Measurements from ENCODE around the gene FLT3.

FLT3 gene

DNA sequence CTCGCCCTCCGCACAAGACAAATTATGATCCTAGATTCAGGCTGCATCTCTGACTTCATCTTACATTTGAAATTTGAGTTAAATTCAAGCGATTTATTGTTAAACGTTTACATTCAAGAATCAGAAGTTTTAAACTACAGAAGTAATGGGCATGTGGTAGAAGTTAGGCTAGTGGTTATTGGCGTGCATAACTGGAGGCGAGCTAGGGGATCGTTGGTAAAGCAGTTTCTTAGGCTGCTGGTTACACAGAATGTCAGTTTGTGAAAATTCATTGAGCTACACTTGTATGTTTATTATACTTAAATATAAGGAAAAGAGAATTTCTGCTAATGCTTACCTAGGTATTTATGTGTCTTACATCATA is 130.5 kb downstream of the FLT3 start:
- no peak for DNase-seq (ENCODE audit: low read depth)
- no peak overlapping the region for H3K4me3 ChIP-seq (ENCODE audit: low read depth, low read length)
- TF ChIP-seq, protein P1, sequence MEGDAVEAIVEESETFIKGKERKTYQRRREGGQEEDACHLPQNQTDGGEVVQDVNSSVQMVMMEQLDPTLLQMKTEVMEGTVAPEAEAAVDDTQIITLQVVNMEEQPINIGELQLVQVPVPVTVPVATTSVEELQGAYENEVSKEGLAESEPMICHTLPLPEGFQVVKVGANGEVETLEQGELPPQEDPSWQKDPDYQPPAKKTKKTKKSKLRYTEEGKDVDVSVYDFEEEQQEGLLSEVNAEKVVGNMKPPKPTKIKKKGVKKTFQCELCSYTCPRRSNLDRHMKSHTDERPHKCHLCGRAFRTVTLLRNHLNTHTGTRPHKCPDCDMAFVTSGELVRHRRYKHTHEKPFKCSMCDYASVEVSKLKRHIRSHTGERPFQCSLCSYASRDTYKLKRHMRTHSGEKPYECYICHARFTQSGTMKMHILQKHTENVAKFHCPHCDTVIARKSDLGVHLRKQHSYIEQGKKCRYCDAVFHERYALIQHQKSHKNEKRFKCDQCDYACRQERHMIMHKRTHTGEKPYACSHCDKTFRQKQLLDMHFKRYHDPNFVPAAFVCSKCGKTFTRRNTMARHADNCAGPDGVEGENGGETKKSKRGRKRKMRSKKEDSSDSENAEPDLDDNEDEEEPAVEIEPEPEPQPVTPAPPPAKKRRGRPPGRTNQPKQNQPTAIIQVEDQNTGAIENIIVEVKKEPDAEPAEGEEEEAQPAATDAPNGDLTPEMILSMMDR (IDR thresholded peaks at IDR 0.05; ENCODE audit: insufficient read depth, low read depth, low read length, missing control alignments), result no peak

DNA sequence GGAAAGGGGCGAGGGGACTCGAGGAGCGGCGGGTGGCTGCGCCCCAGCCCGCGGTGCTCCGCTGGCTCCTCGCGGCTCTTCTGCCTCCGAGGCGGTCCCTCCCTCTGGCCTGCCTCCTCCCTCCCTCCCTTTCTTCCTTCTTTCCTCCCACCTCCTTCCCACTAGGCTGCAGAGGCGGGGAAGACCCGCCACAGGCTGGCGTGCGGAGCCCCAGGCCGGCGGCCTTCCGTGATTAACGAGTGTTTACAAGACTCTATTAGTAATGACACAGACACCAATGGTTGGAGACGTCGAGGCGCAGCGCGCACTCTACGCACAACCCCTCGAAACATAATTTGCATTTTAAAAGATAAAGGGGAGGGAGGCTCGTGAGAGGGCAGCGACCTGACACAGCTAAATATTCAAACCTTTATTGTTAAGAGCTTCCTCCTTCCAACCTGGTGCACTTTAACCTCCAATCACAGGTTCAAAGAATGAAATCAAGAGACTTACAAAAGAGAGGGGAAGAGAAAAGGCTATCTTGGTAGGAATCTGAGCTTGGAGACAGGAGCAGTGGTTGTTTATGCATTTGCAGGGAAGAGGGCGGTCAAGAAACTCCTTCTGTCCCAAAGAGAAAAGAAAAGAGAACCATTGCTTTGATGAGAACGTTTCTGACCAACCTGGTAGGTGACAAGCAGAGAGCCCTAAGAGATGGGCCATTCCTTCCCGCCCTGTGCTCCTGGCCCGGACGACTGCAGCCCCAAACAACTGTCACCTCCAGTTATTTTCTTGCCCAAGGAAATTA is 131.1 kb downstream of the FLT3 start, which contains the start of gene CDX2:
Gene CDX2 (minus strand): TSS at position 234 of the 784 bp plus-strand sequence. CDS start 309 bp downstream, outside the sequence.
- TF ChIP-seq, protein P1 (IDR thresholded peaks at IDR 0.05; ENCODE audit: insufficient read depth, low read depth, low read length, missing control alignments), result no peak
- H3K4me3 ChIP-seq (ENCODE audit: low read depth, low read length), result no peak within 1 kb of the TSS
- no peak for DNase-seq (ENCODE audit: low read depth)

DNA sequence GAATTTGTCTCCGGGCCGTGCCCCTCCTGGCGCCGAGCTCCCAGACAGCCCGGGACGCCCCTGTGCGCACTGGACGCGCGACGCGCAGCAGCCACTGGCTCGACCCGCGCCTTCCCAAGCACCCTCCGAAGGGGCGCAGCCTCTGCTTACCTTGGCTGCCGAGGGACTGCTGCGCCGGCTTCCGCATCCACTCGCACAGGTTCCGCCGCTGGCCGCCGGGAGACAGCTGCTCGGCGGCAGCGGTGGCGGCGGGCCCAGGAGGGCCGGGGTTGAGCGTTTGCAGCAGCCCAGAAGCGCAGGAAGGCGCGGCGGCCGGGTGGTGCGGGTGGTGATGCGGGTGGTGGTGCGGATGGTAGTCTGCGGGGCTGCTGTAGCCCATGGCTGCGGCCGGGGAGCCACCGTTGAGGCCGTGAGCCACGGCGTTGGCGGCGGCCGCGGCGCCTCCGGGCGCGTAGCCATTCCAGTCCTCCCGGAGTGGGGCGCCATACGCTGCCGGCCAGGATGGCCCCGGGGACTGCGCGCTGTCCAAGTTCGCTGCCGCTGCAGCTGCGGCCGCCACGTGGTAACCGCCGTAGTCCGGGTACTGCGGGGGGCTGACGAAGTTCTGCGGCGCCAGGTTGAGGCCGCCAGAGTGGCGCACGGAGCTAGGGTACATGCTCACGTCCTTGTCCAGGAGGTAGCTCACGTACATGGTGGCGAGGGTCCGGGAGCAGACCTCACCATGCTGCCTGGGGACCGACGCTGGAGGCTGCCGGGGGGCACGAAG is 131.9 kb downstream of the FLT3 start:
- TF ChIP-seq, protein P1 (IDR thresholded peaks at IDR 0.05; ENCODE audit: insufficient read depth, low read depth, low read length, missing control alignments), result no peak
- DNase-seq (ENCODE audit: low read depth), result no peak
- H3K4me3 ChIP-seq (ENCODE audit: low read depth, low read length), result no peak overlapping the region

DNA sequence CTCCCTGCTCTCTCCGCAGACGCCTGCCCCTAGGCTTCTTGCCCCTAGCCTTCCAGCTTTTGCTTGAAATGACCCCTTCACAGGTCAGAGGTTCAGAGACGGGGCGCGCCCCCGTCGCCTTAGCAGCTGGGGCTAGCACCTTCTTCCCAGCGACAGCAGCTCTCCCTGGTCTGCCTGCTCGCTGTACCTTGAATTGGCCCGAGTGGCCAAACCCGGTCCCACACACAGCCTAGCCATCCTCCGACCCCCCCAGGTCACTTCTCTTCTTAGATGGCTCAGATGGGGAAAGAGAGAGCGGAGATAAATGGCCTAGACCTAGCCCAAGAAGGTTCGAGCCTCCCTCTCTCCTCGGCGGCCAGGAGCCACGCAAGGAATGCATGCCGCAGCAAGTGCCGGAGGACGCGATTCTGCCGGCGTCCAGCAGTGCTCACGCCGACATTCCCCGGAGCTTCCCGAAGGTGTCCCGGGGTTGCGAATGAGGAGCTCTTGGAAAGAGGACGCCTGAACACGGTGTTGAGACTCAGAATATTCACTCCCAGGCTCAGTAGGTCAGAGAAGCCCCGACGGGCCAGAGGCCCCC is 132.6 kb downstream of the FLT3 start:
- no peak for DNase-seq (ENCODE audit: low read depth)
- TF ChIP-seq, protein P1 (IDR thresholded peaks at IDR 0.05; ENCODE audit: insufficient read depth, low read depth, low read length, missing control alignments), result no peak
- no peak overlapping the region for H3K4me3 ChIP-seq (ENCODE audit: low read depth, low read length)

DNA sequence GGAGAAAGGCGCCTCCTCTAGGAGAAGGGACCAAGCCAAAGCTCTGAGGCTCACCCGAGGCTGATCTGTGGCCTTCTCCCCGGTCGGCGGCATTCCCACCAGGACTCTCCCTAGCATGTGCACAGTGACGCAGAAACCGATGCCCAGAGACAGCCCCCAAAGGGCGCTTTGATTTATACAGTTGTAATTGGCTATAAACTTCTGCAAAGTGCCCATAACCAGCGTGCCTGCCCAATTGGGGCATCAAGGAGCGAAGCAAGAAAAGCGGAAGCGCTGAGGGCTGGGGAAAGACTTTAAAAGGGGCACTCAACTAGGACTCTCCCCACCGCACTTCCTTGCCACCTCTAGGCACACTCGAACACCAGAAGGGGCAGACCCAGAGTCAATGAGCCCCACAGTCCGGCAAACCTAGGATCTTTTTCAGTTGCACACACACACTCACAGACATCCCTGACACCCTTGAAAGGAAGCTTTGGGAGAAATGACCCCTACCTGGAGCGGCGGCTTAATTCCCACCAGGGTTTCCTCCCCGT is 133.1 kb downstream of the FLT3 start:
- H3K4me3 ChIP-seq (ENCODE audit: low read depth, low read length), result no peak overlapping the region
- DNase-seq (ENCODE audit: low read depth), result no peak
- TF ChIP-seq, protein P1 (IDR thresholded peaks at IDR 0.05; ENCODE audit: insufficient read depth, low read depth, low read length, missing control alignments), result no peak

DNA sequence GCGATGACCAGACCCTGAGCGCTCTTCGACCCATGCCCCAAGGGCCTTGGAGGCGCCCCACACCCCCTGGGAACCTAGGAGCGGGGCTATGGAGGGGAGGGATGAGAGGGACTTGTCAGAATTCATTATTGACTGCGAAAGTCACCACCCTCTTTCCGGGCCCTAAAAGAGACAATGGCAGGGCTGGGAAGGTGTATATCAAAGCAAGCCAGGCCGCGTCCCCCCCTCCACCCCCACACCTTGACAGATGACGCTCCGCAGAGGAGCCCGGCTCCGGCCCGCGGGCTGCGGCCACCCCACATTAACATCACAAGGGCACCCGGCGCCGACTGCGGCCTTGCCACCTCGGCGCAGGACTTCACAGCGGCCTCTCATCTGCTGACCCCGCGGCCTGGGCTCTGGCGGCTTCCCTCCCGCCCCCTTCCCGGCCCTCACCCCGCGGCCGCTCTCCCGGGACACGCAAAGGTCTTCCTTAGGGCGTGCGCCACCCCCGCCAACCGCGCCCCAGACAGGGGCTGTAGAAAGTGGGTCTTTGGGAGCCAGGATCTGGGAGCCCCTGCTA is 133.7 kb downstream of the FLT3 start:
- TF ChIP-seq, protein P1 (IDR thresholded peaks at IDR 0.05; ENCODE audit: insufficient read depth, low read depth, low read length, missing control alignments), result no peak
- DNase-seq (ENCODE audit: low read depth), result no peak
- no peak overlapping the region for H3K4me3 ChIP-seq (ENCODE audit: low read depth, low read length)

Data from GM12865 (cell line).